KMS-11 (cell line): ENCODE measurements around the gene HASPIN.

Experiments
- H2AFZ ChIP-seq: fragments of 200-600 bp; sonication (generic); 2 replicates; pipeline ENCODE4 v1.6.1; 2016; ENCODE audit warnings: antibody characterized with exemption, mixed run types, low read depth
- H3K27ac ChIP-seq: fragments of 200-600 bp; sonication (generic); 2 replicates; pipeline ENCODE4 v1.6.1; 2016; ENCODE audit warnings: mild to moderate bottlenecking, mixed run types
- H3K27me3 ChIP-seq: fragments of 200-600 bp; sonication (generic); 2 replicates; pipeline ENCODE4 v1.6.1; 2017; ENCODE audit warnings: mild to moderate bottlenecking, low read depth, mixed run types, moderate library complexity; ENCODE audit not compliant: insufficient read depth
- H3K36me3 ChIP-seq: fragments of 200-600 bp; sonication (generic); 2 replicates; pipeline ENCODE4 v1.6.1; 2017; ENCODE audit warnings: mild to moderate bottlenecking, mixed run types; ENCODE audit not compliant: insufficient read depth
- H3K4me1 ChIP-seq: fragments of 200-600 bp; sonication (generic); 2 replicates; pipeline ENCODE4 v1.6.1; 2016; ENCODE audit warnings: mild to moderate bottlenecking, low read depth, mixed run types; ENCODE audit not compliant: poor library complexity, severe bottlenecking
- H3K4me2 ChIP-seq: fragments of 200-600 bp; sonication (generic); 2 replicates; pipeline ENCODE4 v1.7.0; 2016; ENCODE audit warnings: mild to moderate bottlenecking, mixed run types
- H3K4me3 ChIP-seq: fragments of 200-600 bp; sonication (generic); IDR thresholded peaks from 2 replicates; pipeline ENCODE4 v1.6.1; 2017; ENCODE audit warnings: low read depth, low read length, mixed read lengths; ENCODE audit not compliant: insufficient read depth
- H3K79me2 ChIP-seq: fragments of 200-600 bp; sonication (generic); 2 replicates; pipeline ENCODE4 v1.6.1; 2016; ENCODE audit warnings: low read depth, mixed run types; ENCODE audit not compliant: insufficient read depth
- H3K9ac ChIP-seq: fragments of 200-600 bp; sonication (generic); 2 replicates; pipeline ENCODE4 v1.6.1; 2016; ENCODE audit warnings: mild to moderate bottlenecking, mixed run types
- H4K20me1 ChIP-seq: fragments of 200-600 bp; sonication (generic); 2 replicates; pipeline ENCODE4 v1.6.1; 2016; ENCODE audit warnings: mild to moderate bottlenecking, mixed run types; ENCODE audit not compliant: insufficient read depth
- CTCF ChIP-seq: fragments of 200-600 bp; sonication (generic); conservative IDR thresholded peaks from 2 replicates; pipeline ENCODE4 v1.6.1; 2017; ENCODE audit warnings: low read depth, mild to moderate bottlenecking, antibody characterized with exemption, low read length, moderate library complexity, mixed read lengths

The HASPIN gene

DNA sequence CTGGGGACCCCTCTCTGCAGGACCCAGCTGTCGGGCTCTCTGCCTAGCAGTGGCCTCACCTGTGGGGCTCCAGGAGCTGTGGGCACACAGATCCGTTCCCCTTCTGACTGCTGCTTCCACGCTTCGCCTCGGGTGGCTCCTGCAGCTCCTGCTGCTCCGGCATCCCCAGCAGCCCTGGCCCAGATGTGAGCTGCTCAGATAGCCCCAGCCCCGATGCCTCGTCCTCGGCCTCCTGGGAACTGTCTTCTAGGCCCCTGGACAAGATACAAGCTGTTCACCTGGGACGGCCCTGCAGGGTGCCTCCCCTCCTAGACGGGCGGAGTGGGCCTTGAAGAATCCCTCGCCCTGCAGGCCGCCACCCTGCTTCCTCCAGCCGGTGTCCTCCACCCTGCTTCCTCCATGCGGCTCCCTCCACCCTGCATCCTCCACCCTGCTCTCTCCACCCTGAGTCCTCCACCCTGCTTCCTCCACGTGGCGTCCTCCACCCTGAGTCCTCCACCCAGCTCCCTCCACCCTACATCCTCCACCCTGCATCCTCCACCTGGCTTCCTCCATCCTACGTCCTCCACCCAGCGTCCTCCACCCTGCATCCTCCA, 44.1 kb upstream of the HASPIN start:
- no peak overlapping the region for H3K4me3 ChIP-seq
- no peak overlapping the region for H3K4me2 ChIP-seq
- no peaks in the 10 kb centered on the region for H3K36me3 ChIP-seq
- H3K27ac ChIP-seq: no peak overlapping the region
- no peak for TF ChIP-seq CTCF
- no peaks in the 10 kb centered on the region for H3K27me3 ChIP-seq
- no peaks in the 10 kb centered on the region for H4K20me1 ChIP-seq
- no peaks in the 10 kb centered on the region for H3K79me2 ChIP-seq
- H3K4me1 ChIP-seq: peaks cover 4% of the 10 kb centered on the region
- no peak overlapping the region for H2AFZ ChIP-seq
- H3K9ac ChIP-seq: no peak overlapping the region

DNA sequence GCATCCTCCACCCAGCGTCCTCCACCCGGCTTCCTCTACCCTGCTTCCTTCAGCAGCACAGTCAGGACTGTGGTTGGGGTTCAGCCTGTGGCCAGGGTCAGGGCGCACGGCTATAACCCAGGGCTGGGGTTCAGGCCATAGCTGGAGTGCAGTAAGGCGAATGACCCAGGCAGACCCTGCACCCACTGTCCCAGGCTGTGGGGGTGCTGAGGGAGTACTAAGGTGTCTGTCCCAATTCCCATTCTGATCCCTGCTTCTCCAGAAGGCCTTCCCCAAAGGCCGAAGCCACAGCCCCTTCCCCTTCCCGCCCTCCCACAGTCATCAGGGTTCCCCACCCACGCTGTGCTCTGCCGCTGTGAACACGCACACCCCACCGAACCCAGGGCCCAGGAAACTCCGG, 42.6 kb upstream of the HASPIN start:
- no peak overlapping the region for H2AFZ ChIP-seq
- H3K4me1 ChIP-seq: peaks cover 4% of the 10 kb centered on the region
- no peaks in the 10 kb centered on the region for H3K79me2 ChIP-seq
- no peaks in the 10 kb centered on the region for H3K27me3 ChIP-seq
- no peak overlapping the region for H3K4me3 ChIP-seq
- no peak overlapping the region for H3K9ac ChIP-seq
- no peak for TF ChIP-seq CTCF
- no peaks in the 10 kb centered on the region for H4K20me1 ChIP-seq
- no peak overlapping the region for H3K27ac ChIP-seq
- H3K4me2 ChIP-seq: no peak overlapping the region
- H3K36me3 ChIP-seq: no peaks in the 10 kb centered on the region

- H3K4me3 ChIP-seq: no peak overlapping the region
- no peaks in the 10 kb centered on the region for H3K79me2 ChIP-seq
- H3K27ac ChIP-seq: no peak overlapping the region
- no peak for TF ChIP-seq CTCF
- no peak overlapping the region for H3K4me2 ChIP-seq
- H2AFZ ChIP-seq: no peak overlapping the region
- H3K36me3 ChIP-seq: no peaks in the 10 kb centered on the region
- H3K27me3 ChIP-seq: no peaks in the 10 kb centered on the region
- peaks cover 4% of the 10 kb centered on the region for H3K4me1 ChIP-seq
- H3K9ac ChIP-seq: no peak overlapping the region
- no peaks in the 10 kb centered on the region for H4K20me1 ChIP-seq
Measured at GRCh38 chr17:3681565-3681964, 42.1 kb upstream of the HASPIN start.

DNA sequence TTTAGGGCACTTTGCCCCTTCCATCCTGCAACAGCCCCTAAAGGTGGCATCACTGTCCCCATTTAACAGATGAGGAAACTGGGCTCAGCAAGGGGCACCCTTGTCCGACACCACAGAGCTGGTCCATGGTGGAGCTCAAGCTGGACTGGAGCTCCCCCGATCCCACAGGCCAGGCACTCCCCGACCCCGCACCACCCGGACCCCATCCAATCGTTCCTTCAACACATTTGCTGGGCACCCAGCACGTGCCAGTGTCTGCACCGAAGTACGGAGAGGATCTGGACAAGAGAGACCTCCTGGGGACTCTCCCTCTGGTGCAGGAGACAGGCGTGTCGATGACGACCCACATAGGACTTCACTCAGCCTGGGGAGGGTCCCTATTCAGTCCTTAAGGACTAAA, 41.7 kb upstream of the HASPIN start:
- H3K4me1 ChIP-seq: peaks cover 4% of the 10 kb centered on the region
- H3K36me3 ChIP-seq: no peaks in the 10 kb centered on the region
- H3K4me2 ChIP-seq: no peak overlapping the region
- no peaks in the 10 kb centered on the region for H3K79me2 ChIP-seq
- H2AFZ ChIP-seq: no peak overlapping the region
- no peak overlapping the region for H3K9ac ChIP-seq
- H3K27me3 ChIP-seq: no peaks in the 10 kb centered on the region
- no peak overlapping the region for H3K4me3 ChIP-seq
- TF ChIP-seq CTCF: no peak
- H3K27ac ChIP-seq: no peak overlapping the region
- no peaks in the 10 kb centered on the region for H4K20me1 ChIP-seq
